Endothelial cell of umbilical vein (primary cell): ENCODE measurements around the gene COLQ.

Source experiments
- CTCF ChIP-seq, 2 donors: IDR thresholded peaks; 1 replicate in 1 of 2; 2 replicates in 1 of 2; pipeline ENCODE4 v1.5.1; 2011; ENCODE audit warnings: low read length in 2 of 2, mild to moderate bottlenecking in 2 of 2, moderate library complexity in 2 of 2, control low read depth in 1 of 2, inconsistent platforms in 1 of 2, low read depth in 1 of 2; ENCODE audit not compliant: insufficient read depth in 1 of 2; ENCODE audit errors: extremely low read depth in 1 of 2
- EZH2 ChIP-seq: IDR thresholded peaks from 2 replicates; pipeline ENCODE4 v1.6.1; 2012; ENCODE audit warnings: borderline replicate concordance, low read depth, mild to moderate bottlenecking, moderate library complexity, low read length, inconsistent platforms; ENCODE audit not compliant: severe bottlenecking
- FOS ChIP-seq: IDR thresholded peaks from 2 replicates; pipeline ENCODE4 v1.6.1; 2011; ENCODE audit warnings: mild to moderate bottlenecking, low read length, moderate library complexity, borderline replicate concordance; ENCODE audit not compliant: insufficient read depth
- GATA2 ChIP-seq: IDR thresholded peaks from 2 replicates; pipeline ENCODE4 v1.7.0; 2011; ENCODE audit warnings: low read depth, mild to moderate bottlenecking, moderate library complexity, mixed read lengths, low read length; ENCODE audit not compliant: insufficient read length, insufficient read depth
- JUN ChIP-seq: IDR thresholded peaks from 2 replicates; pipeline ENCODE4 v1.6.1; 2011; ENCODE audit warnings: borderline replicate concordance, low read depth; ENCODE audit not compliant: insufficient read length, insufficient read depth
- MAX ChIP-seq: IDR thresholded peaks from 2 replicates; pipeline ENCODE4 v1.6.1; 2011; ENCODE audit not compliant: insufficient read depth, insufficient read length
- MYC ChIP-seq: IDR thresholded peaks from one replicate; pipeline ENCODE4 v1.6.1; 2011; ENCODE audit warnings: mild to moderate bottlenecking, low read depth, low read length
- POLR2A ChIP-seq: IDR thresholded peaks from 2 replicates; pipeline ENCODE4 v1.6.1; 2012; ENCODE audit warnings: low read depth, mild to moderate bottlenecking, control low read depth, low read length
- POLR2AphosphoS5 ChIP-seq: IDR thresholded peaks from 2 replicates; pipeline ENCODE4 v1.6.1; 2012; ENCODE audit warnings: low read depth, mild to moderate bottlenecking, control low read depth, low read length, moderate library complexity; ENCODE audit not compliant: insufficient read depth

GRCh38 chr3:15458212-15458780 lies 63.2 kb downstream of the COLQ start:
- TF ChIP-seq CTCF (IDR thresholded peaks at IDR 0.05; ENCODE audit: extremely low read depth in 1 of 2, insufficient read depth in 1 of 2, low read depth in 1 of 2, low read length in 2 of 2) (no peak), MAX (no peak), POLR2A (no peak), GATA2 (no peak), EZH2 (no peak), FOS (no peak), POLR2AphosphoS5 (no peak), MYC (no peak), JUN (no peak)
